ENCODE results near the gene MYL10. TPM values are rescaled to one million over a fixed set of nuclear protein-coding genes. Genes with fewer than 3 reads are reported as not detected.

The MYL10 gene
- total and polyA plus RNA-seq, 2 experiments from 2014 or later: 1.3 TPM; not detected in 1

GRCh38 chr7:101578552-101578951 lies 50.5 kb downstream of the MYL10 start (continued):
- no peak for TF ChIP-seq ETS1 (IDR thresholded peaks at IDR 0.05)
- TF ChIP-seq REST (IDR thresholded peaks at IDR 0.05; ENCODE audit: unreplicated experiment): no peak

GRCh38 chr7:101576998-101577397 lies 52.1 kb downstream of the MYL10 start:
- no peaks in the 10 kb centered on the region for H3K36me3 ChIP-seq (ENCODE audit: insufficient read depth)
- no peaks in the 10 kb centered on the region for H3F3A ChIP-seq (replicated peaks; ENCODE audit: low read depth)
- Mint-ChIP-seq H3K4me3 (no peak overlapping the region), H3K4me1 (peaks cover 18% of the 10 kb centered on the region), H3K27me3 (ENCODE audit: insufficient read depth, low read depth, poor library complexity) (peaks cover 4% of the 10 kb centered on the region), H3K36me3 (ENCODE audit: low read depth) (peaks cover 32% of the 10 kb centered on the region), H3K9me3 (peaks cover 46% of the 10 kb centered on the region), H3K27ac (no peak overlapping the region)
- H3K9me2 ChIP-seq (ENCODE audit: insufficient read depth): no peaks in the 10 kb centered on the region
- H2AFZ ChIP-seq: no peak overlapping the region
- DNase-seq (ENCODE audit: low spot score) (peak; percentile 16), ATAC-seq (no peak)
- H3K4me2 ChIP-seq: no peak overlapping the region
- peaks cover 12% of the 10 kb centered on the region for H3K4me1 ChIP-seq (ENCODE audit: insufficient read depth)
- no peaks in the 10 kb centered on the region for H3K79me2 ChIP-seq (replicated peaks; ENCODE audit: insufficient read depth)
- H3K4me3 ChIP-seq: no peak overlapping the region
- H4K20me1 ChIP-seq (replicated peaks; ENCODE audit: insufficient read depth): no peaks in the 10 kb centered on the region
- H3K27me3 ChIP-seq (ENCODE audit: insufficient read depth): no peaks in the 10 kb centered on the region
- no peak overlapping the region for H3K27ac ChIP-seq (ENCODE audit: low read depth)
- no peak for TF ChIP-seq EZH2 (IDR thresholded peaks at IDR 0.05; ENCODE audit: low read depth, unreplicated experiment)
- no peak for TF ChIP-seq CTCF (conservative IDR thresholded peaks at IDR 0.05; ENCODE audit: low read depth in 2 of 2)
- no peak for TF ChIP-seq STAT1 (IDR thresholded peaks at IDR 0.05; ENCODE audit: unreplicated experiment)
- no peak for TF ChIP-seq ETS1 (IDR thresholded peaks at IDR 0.05)
- no peak for TF ChIP-seq ZNF462 (CRISPR knock-in tag; IDR thresholded peaks at IDR 0.05)
- TF ChIP-seq ZNF114 (CRISPR knock-in tag; IDR thresholded peaks at IDR 0.05): no peak

Data from GM23338 (cell line).